H1 (cell line): ENCODE data around the gene POLN. TPM values are rescaled to one million over a fixed set of nuclear protein-coding genes. Genes with fewer than 3 reads are reported as not detected.

Experiments
- CTCF ChIA-PET: fragments of 300-600 bp; sonication (Branson Sonifier 250); formaldehyde crosslinking; loops from one replicate; lab custom pipeline; 2021; ENCODE audit not compliant: partially characterized antibody; lab: Charles Lee
- POLR2A ChIA-PET: fragments of 300-600 bp; sonication (Branson Sonifier 250); formaldehyde crosslinking; loops from one replicate; lab custom pipeline; 2021; ENCODE audit warnings: inconsistent platforms; ENCODE audit not compliant: partially characterized antibody; lab: Charles Lee
- DNase-seq, 2 experiments: peaks; one replicate each; pipeline versions ENCODE4 v3.0.0 to v3.0.0-alpha.2; 2010 to 2022; ENCODE audit warnings: low spot score in 2 of 2, low read depth in 1 of 2, mixed read lengths in 1 of 2
- FAIRE-seq: peaks from 2 replicates; lab custom pipeline; 2011; peaks lifted over from hg19 to GRCh38; lab: Jason Lieb, UNC
- H2AFZ ChIP-seq: 2 replicates; pipeline ENCODE4 v1.8.1; 2012; ENCODE audit warnings: low read length, inconsistent platforms
- H2AK5ac ChIP-seq: 2 replicates; pipeline ENCODE4 v1.6.1; 2013; ENCODE audit warnings: low read depth, low read length
- H2BK120ac ChIP-seq: replicated peaks from 2 replicates; pipeline ENCODE3; 2013; ENCODE audit warnings: low read depth, low read length, inconsistent platforms
- H2BK12ac ChIP-seq: 2 replicates; pipeline ENCODE4 v1.6.1; 2013; ENCODE audit warnings: low read depth, low read length
- H2BK15ac ChIP-seq: 2 replicates; pipeline ENCODE4 v1.6.1; 2013; ENCODE audit warnings: low read length
- H2BK20ac ChIP-seq: 2 replicates; pipeline ENCODE4 v1.6.1; 2013; ENCODE audit warnings: low read length
- H2BK5ac ChIP-seq: 2 replicates; pipeline ENCODE4 v1.6.1; 2013; ENCODE audit warnings: low read depth, low read length
- H3K14ac ChIP-seq: 2 replicates; pipeline ENCODE4 v1.6.1; 2013; ENCODE audit warnings: inconsistent platforms; ENCODE audit not compliant: insufficient read length
- H3K18ac ChIP-seq: 2 replicates; pipeline ENCODE4 v1.6.1; 2013; ENCODE audit warnings: low read length; ENCODE audit errors: extremely low read depth
- H3K23ac ChIP-seq: 2 replicates; pipeline ENCODE4 v1.6.1; 2013; ENCODE audit warnings: inconsistent platforms; ENCODE audit not compliant: insufficient read length
- H3K23me2 ChIP-seq: 2 replicates; pipeline ENCODE4 v1.6.1; 2013; ENCODE audit warnings: low read depth, low read length
- H3K27ac ChIP-seq: 2 replicates; pipeline ENCODE4 v1.6.1; 2011; ENCODE audit warnings: low read depth, low read length, inconsistent platforms
- H3K27me3 ChIP-seq, 4 experiments: replicated peaks in 1 of 4; 1 replicate in 1 of 4; 2 replicates in 3 of 4; pipeline versions ENCODE4 v1.6.1 to v1.8.1; 2011 to 2013; ENCODE audit warnings: low read length in 3 of 4, mild to moderate bottlenecking in 3 of 4, inconsistent platforms in 2 of 4, mixed read lengths in 2 of 4, moderate library complexity in 1 of 4; ENCODE audit not compliant: control insufficient read depth in 3 of 4, insufficient read depth in 3 of 4; ENCODE audit errors: extremely low read depth in 1 of 4
- H3K36me3 ChIP-seq, 4 experiments: 2 replicates each; pipeline versions ENCODE4 v1.6.1 to v1.8.1; 2011 to 2013; ENCODE audit warnings: mild to moderate bottlenecking in 4 of 4, low read length in 3 of 4, moderate library complexity in 2 of 4, control low read depth in 1 of 4, inconsistent platforms in 1 of 4; ENCODE audit not compliant: insufficient read depth in 4 of 4, control insufficient read depth in 2 of 4
- H3K4ac ChIP-seq: replicated peaks from 2 replicates; pipeline ENCODE3; 2013; ENCODE audit warnings: low read length, low read depth, mixed read lengths, inconsistent platforms; ENCODE audit not compliant: insufficient read length
- H3K4me1 ChIP-seq, 4 experiments: replicated peaks in 1 of 4; 1 replicate in 1 of 4; 2 replicates in 3 of 4; pipeline versions ENCODE4 v1.6.1 to v1.8.1; 2011 to 2013; ENCODE audit warnings: low read length in 3 of 4, inconsistent platforms in 2 of 4, mixed read lengths in 1 of 4; ENCODE audit not compliant: insufficient read depth in 4 of 4, control insufficient read depth in 3 of 4
- H3K4me2 ChIP-seq, 2 experiments: 2 replicates each; pipeline versions ENCODE4 v1.6.1 to v1.8.1; 2011 to 2013; ENCODE audit warnings: low read depth in 2 of 2, low read length in 2 of 2, control low read depth in 1 of 2, inconsistent platforms in 1 of 2, mild to moderate bottlenecking in 1 of 2; ENCODE audit not compliant: insufficient read depth in 1 of 2
- H3K4me3 ChIP-seq, 4 experiments: fragments of 200-600, 300-600 bp in 1 of 4; sonication (generic), shearing (Covaris generic), sonication (Bioruptor Twin) in 1 of 4; 2 replicates each; pipeline versions ENCODE4 v1.5.1 to v1.8.1; 2011 to 2016; ENCODE audit warnings: low read length in 4 of 4, low read depth in 3 of 4, control low read depth in 2 of 4, inconsistent platforms in 2 of 4, mild to moderate bottlenecking in 2 of 4, mixed read lengths in 1 of 4, moderate library complexity in 1 of 4; ENCODE audit not compliant: insufficient read depth in 2 of 4; ENCODE audit errors: extremely low read depth in 1 of 4
- H3K56ac ChIP-seq: replicated peaks from 2 replicates; pipeline ENCODE3; 2013; ENCODE audit warnings: low read depth, mild to moderate bottlenecking, mixed read lengths, low read length, inconsistent platforms; ENCODE audit not compliant: insufficient read length
- H3K79me1 ChIP-seq: 2 replicates; pipeline ENCODE4 v1.6.1; 2013; ENCODE audit warnings: low read depth, low read length, control low read depth
- H3K79me2 ChIP-seq, 2 experiments: 2 replicates each; pipeline versions ENCODE4 v1.6.1 to v1.8.1; 2012 to 2013; ENCODE audit warnings: low read length in 2 of 2, mild to moderate bottlenecking in 2 of 2, inconsistent platforms in 1 of 2; ENCODE audit not compliant: insufficient read depth in 2 of 2, control insufficient read depth in 1 of 2
- H3K9ac ChIP-seq, 4 experiments: replicated peaks in 1 of 4; 1 replicate in 1 of 4; 2 replicates in 3 of 4; pipeline versions ENCODE4 v1.6.1 to v1.8.1; 2011 to 2013; ENCODE audit warnings: low read depth in 3 of 4, low read length in 3 of 4, control low read depth in 2 of 4, mild to moderate bottlenecking in 2 of 4, moderate library complexity in 2 of 4, inconsistent platforms in 1 of 4; ENCODE audit errors: extremely low read depth in 1 of 4
- H3K9me3 ChIP-seq, 2 experiments: 2 replicates each; pipeline versions ENCODE4 v1.6.1 to v1.8.1; 2012 to 2013; ENCODE audit warnings: mild to moderate bottlenecking in 2 of 2, moderate library complexity in 2 of 2, control low read depth in 1 of 2, inconsistent platforms in 1 of 2, low read depth in 1 of 2, low read length in 1 of 2, mixed read lengths in 1 of 2; ENCODE audit not compliant: insufficient read depth in 2 of 2
- H4K20me1 ChIP-seq, 2 experiments: replicated peaks in 1 of 2; 2 replicates each; pipeline versions ENCODE3 to v1.8.1; 2011 to 2013; ENCODE audit warnings: inconsistent platforms in 2 of 2, low read length in 2 of 2, mild to moderate bottlenecking in 1 of 2; ENCODE audit not compliant: insufficient read depth in 2 of 2, control insufficient read depth in 1 of 2
- H4K5ac ChIP-seq: 2 replicates; pipeline ENCODE4 v1.6.1; 2013; ENCODE audit warnings: low read length, low read depth, mixed read lengths, inconsistent platforms; ENCODE audit not compliant: insufficient read length
- H4K8ac ChIP-seq: 2 replicates; pipeline ENCODE4 v1.8.0; 2013; ENCODE audit warnings: mild to moderate bottlenecking, moderate library complexity, low read length, inconsistent platforms; ENCODE audit not compliant: insufficient read depth; ENCODE audit errors: extremely low read depth
- H4K91ac ChIP-seq: replicated peaks from 2 replicates; pipeline ENCODE3; 2013; ENCODE audit warnings: low read length, mixed read lengths, inconsistent platforms; ENCODE audit not compliant: insufficient read length
- CHD7 ChIP-seq: fragments of 300-600 bp; sonication (generic); IDR thresholded peaks from 2 replicates; pipeline ENCODE4 v1.7.1; 2012; ENCODE audit warnings: low read length, moderate library complexity, mild to moderate bottlenecking, inconsistent platforms; ENCODE audit not compliant: insufficient replicate concordance
- SP4 ChIP-seq: IDR thresholded peaks from 2 replicates; pipeline ENCODE4 v1.6.1; 2012; ENCODE audit warnings: low read length, inconsistent platforms
- polyA plus RNA-seq, 7 experiments: library from polyadenylated mRNA; depleted of rRNA in 3 of 7; stranded (reverse) in 5 of 7; unstranded in 2 of 7; fragments of >200 nt in 5 of 7; fragments of 200-250 nt in 2 of 7; gene quantifications; 1 replicate in 5 of 7; 2 replicates in 1 of 7; 4 replicates in 1 of 7; pipeline versions ENCODE4 v1.2.1 to v1.2.3, GENCODE V29; 2011 to 2013; ENCODE audit warnings: missing spikeins in 2 of 7, mixed read lengths in 2 of 7
- total RNA-seq: library from RNA; stranded (reverse); fragmentation: NEBNext Ultra II Directional; extraction: Animal tissue kit (Norgen Biotek cat#: 25700); gene quantifications from 2 replicates; pipeline ENCODE4 v1.2.1, GENCODE V29; 2021

Gene POLN
- total and polyA plus RNA-seq, 2 of the 8 experiments (the other 6 are each of a cell fraction or from before 2014, with no cell fraction given): 0.98 to 1.5 TPM

DNA sequence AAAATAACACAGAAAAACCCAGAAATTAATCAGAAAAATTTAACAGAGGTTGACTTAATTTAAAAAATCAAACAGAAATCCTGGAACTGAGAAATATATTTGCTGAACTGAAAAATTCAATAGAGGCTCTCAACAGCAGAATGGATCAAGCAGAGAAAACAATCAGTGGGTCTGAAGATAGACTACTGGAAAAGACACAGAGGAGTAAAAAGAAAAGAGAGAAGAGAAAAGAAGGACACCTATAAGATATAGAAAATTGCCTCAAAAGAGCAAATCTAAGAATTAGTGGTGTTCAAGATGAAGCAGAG is 55.1 kb downstream of the POLN start:
- Histone ChIP-seq H3K79me2 (no peaks in the 10 kb centered on the region), H2AK5ac (no peak overlapping the region), H3K27me3 (peaks cover 0 to 2% (median 0%) of the 10 kb centered on the region in 4 experiments; a peak in 1 of 7 replicates), H4K91ac (no peak overlapping the region), H3K27ac (no peak overlapping the region), H3K9ac (no peak overlapping the region), H3K79me1 (no peaks in the 10 kb centered on the region), H4K20me1 (no peaks in the 10 kb centered on the region), H4K5ac (no peak overlapping the region), H2BK5ac (no peak overlapping the region), H2BK120ac (no peak overlapping the region), H2AFZ (no peak overlapping the region), H3K18ac (no peak overlapping the region), H3K56ac (no peak overlapping the region), H3K9me3 (peaks cover 3 to 4% of the 10 kb centered on the region in 2 experiments; a peak in 2 of 4 replicates), H3K23me2 (no peaks in the 10 kb centered on the region), H3K14ac (no peak overlapping the region), H3K23ac (no peak overlapping the region), H4K8ac (no peak overlapping the region), H3K36me3 (no peaks in the 10 kb centered on the region), H3K4me1 (no peaks in the 10 kb centered on the region), H2BK20ac (no peak overlapping the region), H3K4ac (no peak overlapping the region), H2BK12ac (no peak overlapping the region), H3K4me3 (no peak overlapping the region), H3K4me2 (no peak overlapping the region), H2BK15ac (no peak overlapping the region)
- ChIA-PET POLR2A (no interaction called here), CTCF (interaction anchor here (0.6 to 2.5 kb wide), 15 partner anchors 9 to 194 kb away, joined by 3 to 10 read pairs (median 3); partner anchors contain the start of gene NELFA)
- FAIRE-seq (no peak), DNase-seq (no peak)
- TF ChIP-seq CHD7 (no peak), SP4 (no peak)
